Measurements from ENCODE around the gene YES1. TPM values are rescaled to one million over a fixed set of nuclear protein-coding genes. Genes with fewer than 3 reads are reported as not detected.
"Not testable (repeated sequence)": the region's sequence is repeated elsewhere in the genome, so short reads cannot be mapped to it uniquely, and the experiment has no call there.

Gene YES1
- total RNA-seq, 2 experiments from 2014 or later: 18.0 to 22.0 TPM

DNA sequence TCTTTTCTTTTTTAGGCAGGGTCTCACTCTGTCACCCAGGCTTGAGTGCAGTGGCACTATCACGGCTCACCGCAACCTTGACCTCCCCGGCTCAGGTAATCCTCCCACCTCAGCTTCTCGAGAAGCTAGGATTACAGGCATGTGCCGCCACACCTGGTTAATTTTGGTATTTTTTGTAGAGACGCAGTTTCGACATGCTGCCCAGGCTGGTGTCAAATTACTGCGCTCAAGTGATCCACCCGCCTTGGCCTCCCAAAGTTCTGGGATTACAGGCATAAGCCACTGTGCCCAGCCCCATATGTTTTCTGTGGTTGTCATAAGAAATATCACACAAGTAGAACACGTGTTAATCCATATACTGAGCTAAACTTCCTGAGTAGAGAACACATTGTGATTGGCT is 114.2 kb downstream of the YES1 start:
- POLR2A ChIA-PET: no interaction called here
- no peak overlapping the region for H3K27ac Mint-ChIP-seq
- H3K36me3 Mint-ChIP-seq: peaks cover 11% of the 10 kb centered on the region
- H3K9me3 Mint-ChIP-seq: no peaks in the 10 kb centered on the region
- no peaks in the 10 kb centered on the region for H3K27me3 Mint-ChIP-seq
- peaks cover 5% of the 10 kb centered on the region for H3K4me1 Mint-ChIP-seq
- no peak overlapping the region for H3K4me3 Mint-ChIP-seq
- DNase-seq: no peak
- no peak for ATAC-seq (ENCODE audit: low read depth)

DNA sequence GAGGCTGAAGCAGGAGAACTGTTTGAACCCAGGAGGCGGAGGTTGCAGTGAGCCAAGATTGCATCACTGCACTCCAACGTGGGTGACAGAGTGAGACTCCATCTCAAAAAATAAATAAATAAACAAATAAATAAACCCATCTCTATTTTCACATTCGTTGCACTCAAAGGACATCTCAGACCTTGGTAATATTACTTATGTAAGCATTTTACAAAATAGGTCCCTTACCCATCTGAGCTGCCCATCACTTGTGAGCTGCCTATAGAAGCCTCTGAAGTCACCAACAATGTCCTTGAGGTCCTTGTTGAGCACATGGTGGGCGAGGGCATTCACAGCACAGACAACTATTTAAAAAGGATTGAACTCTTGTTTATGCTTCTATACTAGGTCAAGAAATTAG is 115.0 kb downstream of the YES1 start:
- no peak overlapping the region for H3K27ac Mint-ChIP-seq

DNA sequence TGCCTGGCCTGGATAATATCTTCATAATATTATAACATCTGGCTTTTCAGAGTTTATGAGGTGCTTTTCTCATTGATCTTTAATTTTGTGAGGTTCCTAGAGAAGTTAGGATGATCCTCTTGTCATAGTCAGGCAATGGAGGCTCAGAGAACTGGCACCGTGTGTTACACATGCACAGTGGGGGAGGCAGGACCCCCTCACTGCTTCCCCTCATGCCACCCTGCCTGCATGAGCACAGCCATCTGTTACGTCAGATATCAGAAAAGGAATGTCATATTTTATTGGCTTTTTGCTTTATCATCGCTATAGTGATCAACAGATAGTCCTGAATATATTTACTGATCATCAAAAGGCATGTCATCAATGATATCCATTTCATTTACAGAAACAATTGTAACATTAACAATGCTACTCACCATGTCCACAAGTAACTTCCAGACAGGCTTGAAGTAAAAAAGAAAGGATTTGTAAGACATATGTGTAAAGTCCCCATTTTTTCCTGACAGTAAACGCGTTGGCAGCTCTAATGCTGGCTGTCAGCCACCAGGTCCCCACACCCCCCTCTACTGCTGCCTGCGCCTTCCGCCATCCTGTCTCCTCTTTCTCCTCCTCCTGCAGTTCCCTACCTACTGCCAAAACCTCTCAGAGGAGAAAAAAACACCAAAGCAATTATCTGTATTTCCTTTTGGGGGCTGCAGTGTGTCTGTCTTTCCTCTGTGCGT is 118.4 kb downstream of the YES1 start:
- DNase-seq (no peak), ATAC-seq (ENCODE audit: low read depth) (no peak)
- peaks cover 7% of the 10 kb centered on the region for H3K36me3 Mint-ChIP-seq
- H3K27me3 Mint-ChIP-seq: no peaks in the 10 kb centered on the region
- POLR2A ChIA-PET: no interaction called here
- H3K4me1 Mint-ChIP-seq: peaks cover 7% of the 10 kb centered on the region
- H3K4me3 Mint-ChIP-seq: no peak overlapping the region
- peak overlapping the region; percentile 9 for H3K27ac Mint-ChIP-seq
- H3K9me3 Mint-ChIP-seq: no peaks in the 10 kb centered on the region

More for the DNA sequence above, 115.0 kb downstream of the YES1 start:
- ATAC-seq (ENCODE audit: low read depth): no peak
- POLR2A ChIA-PET: no interaction called here
- H3K9me3 Mint-ChIP-seq: no peaks in the 10 kb centered on the region
- DNase-seq: no peak
- H3K4me3 Mint-ChIP-seq: no peak overlapping the region
- H3K4me1 Mint-ChIP-seq: peaks cover 7% of the 10 kb centered on the region
- H3K36me3 Mint-ChIP-seq: peaks cover 12% of the 10 kb centered on the region
- no peaks in the 10 kb centered on the region for H3K27me3 Mint-ChIP-seq

DNA sequence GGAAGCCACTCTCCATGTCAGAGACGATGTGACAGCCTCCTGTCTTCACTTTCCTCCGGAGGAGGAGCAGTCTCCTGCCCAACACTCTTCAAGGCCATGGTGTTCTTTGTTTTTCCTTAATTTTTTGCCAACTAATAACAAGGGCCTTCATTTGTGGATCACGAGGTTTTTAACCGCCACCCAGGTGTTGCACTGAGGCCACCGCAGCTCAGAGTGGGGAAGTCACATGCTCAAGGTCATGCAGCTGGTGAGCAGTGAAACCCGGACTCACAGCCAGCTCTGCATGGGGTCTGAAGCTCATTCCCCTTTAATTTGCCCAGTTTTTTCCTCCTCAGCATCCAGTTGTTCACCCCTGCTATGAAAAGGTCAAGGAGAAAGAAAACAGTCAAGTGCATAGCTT is 119.2 kb downstream of the YES1 start:
- no peaks in the 10 kb centered on the region for H3K9me3 Mint-ChIP-seq

DNA sequence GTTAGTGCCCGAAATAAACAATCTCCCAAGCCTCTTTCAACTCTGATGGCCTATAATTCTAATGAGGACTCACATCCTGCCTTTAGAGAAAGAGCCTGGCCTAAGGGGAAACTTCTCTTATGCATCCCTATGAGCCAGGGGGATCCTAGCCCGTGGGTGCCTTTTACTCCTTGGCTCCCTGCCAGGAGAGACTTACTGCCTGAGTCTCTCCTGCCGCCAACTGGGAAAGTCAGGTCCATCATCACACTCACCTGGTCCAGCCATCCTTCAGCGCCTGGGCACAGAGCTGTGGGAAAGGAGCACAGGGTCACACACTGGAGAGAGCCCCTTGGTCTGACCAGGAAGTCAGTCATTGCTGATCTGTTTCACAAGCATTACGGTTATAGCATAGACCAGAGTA is 123.7 kb downstream of the YES1 start:
- no peak for DNase-seq
- Mint-ChIP-seq H3K4me3 (no peak overlapping the region), H3K27me3 (no peaks in the 10 kb centered on the region), H3K36me3 (peaks cover 20% of the 10 kb centered on the region), H3K27ac (peak overlapping the region; percentile 21), H3K9me3 (no peaks in the 10 kb centered on the region), H3K4me1 (peaks cover 8% of the 10 kb centered on the region)
- POLR2A ChIA-PET: no interaction called here
- ATAC-seq (ENCODE audit: low read depth): no peak

More for the DNA sequence above, 119.2 kb downstream of the YES1 start:
- no peak for DNase-seq
- H3K27ac Mint-ChIP-seq: no peak overlapping the region
- H3K36me3 Mint-ChIP-seq: peaks cover 7% of the 10 kb centered on the region
- H3K27me3 Mint-ChIP-seq: no peaks in the 10 kb centered on the region
- H3K4me1 Mint-ChIP-seq: peaks cover 7% of the 10 kb centered on the region
- POLR2A ChIA-PET: interaction anchor here (0.6 to 0.7 kb wide), 2 partner anchors 38 to 72 kb away, joined by 3 to 5 read pairs; no protein-coding TSS in a partner anchor
- H3K4me3 Mint-ChIP-seq: no peak overlapping the region
- no peak for ATAC-seq (ENCODE audit: low read depth)

DNA sequence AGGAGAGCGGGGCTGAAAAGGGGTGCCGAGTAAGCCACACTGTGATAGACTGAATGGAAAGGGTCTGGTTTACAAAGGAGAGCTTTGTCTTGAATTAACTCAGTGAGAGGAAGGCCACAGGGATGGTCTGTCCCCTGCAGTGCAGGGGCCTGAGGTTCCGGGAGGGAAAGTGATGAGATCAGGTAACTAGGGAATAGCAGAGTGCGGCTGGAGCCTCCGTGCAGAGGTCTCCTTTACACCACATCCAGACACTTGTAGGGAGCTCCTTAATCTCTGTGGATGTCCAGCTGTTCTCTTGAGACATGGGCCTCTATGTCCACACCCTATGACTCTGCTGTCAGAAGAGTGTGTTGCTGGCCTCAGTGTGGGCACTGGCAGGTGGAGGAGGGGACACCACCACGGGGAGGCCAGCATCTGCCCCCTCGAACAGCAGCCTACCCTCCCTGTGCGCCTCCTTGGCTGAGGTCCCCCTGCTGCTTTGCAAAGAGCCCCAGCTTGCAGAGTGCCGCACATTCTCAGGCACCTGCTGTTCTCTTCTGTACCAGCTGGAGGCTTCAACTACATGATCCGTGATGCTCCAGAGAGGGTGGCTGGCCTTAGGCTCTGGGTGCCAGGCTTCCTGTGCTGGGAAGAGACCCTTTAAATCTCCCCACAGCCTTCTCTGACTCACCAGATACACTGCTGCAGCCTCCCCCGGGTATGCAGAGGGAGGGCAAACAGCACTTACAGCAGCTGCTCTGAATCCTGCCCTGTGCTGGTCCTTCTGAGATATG is 125.5 kb downstream of the YES1 start:
- POLR2A ChIA-PET: interaction anchor here (0.5 to 0.9 kb wide), 2 partner anchors 29 to 90 kb away, joined by 3 to 4 read pairs; partner anchors contain the start of genes CLUL1 and TYMS

DNA sequence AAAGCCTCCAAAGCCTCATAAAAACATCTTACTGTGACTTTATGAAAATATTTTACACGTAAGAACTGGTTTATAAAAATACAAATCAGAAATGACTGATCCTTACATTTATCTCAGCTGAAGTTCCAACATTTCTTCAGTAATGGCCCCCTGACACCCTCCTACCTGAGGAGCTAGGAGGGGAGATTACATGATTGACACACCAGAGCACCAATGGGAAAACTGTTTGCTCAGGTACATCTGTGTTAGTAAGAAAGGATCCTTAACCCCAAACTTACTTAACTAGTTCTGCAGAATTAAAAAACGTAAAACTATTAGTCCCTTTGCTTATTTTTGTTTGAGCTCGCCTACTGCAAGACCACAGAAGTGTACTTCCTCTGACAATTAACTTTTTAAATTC is 126.6 kb downstream of the YES1 start:
- Mint-ChIP-seq H3K27me3 (no peaks in the 10 kb centered on the region), H3K4me1 (peaks cover 18% of the 10 kb centered on the region), H3K9me3 (no peaks in the 10 kb centered on the region), H3K36me3 (peaks cover 27% of the 10 kb centered on the region), H3K27ac (no peak overlapping the region), H3K4me3 (no peak overlapping the region)
- DNase-seq (no peak), ATAC-seq (ENCODE audit: low read depth) (no peak)
- POLR2A ChIA-PET: interaction anchor here (0.9 kb wide), 1 partner anchor 27 kb away, joined by 4 read pairs; the partner anchor contains the start of gene TYMS

More for the DNA sequence above, 125.5 kb downstream of the YES1 start:
- Mint-ChIP-seq H3K4me1 (peaks cover 15% of the 10 kb centered on the region), H3K9me3 (no peaks in the 10 kb centered on the region), H3K27ac (peak overlapping the region; percentile 30), H3K36me3 (peaks cover 24% of the 10 kb centered on the region), H3K4me3 (no peak overlapping the region), H3K27me3 (no peaks in the 10 kb centered on the region)
- DNase-seq: no peak
- no peak for ATAC-seq (ENCODE audit: low read depth)

DNA sequence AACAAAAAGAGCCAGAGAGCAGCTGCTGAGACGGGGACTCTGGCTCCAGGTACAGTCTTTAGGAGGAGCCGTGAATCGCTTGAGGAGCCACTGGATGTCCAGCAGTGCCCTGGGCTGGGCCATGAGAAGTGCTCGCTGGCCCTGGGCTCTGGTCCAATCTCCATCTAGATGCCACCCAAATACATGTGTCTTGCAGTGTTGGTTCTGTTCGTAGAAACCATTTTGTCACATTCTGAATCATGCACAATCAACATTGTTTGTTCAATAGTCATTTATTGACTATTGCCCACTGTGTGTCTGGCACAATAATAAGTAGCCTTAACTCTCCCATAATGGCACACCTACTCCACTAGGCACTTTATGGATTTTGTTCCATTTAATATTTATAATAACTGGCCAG is 128.5 kb downstream of the YES1 start:
- peaks cover 35% of the 10 kb centered on the region for H3K36me3 Mint-ChIP-seq
- ATAC-seq (ENCODE audit: low read depth) (no peak), DNase-seq (no peak)
- no peak overlapping the region for H3K4me3 Mint-ChIP-seq
- no peak overlapping the region for H3K27ac Mint-ChIP-seq
- H3K4me1 Mint-ChIP-seq: peaks cover 18% of the 10 kb centered on the region
- no peaks in the 10 kb centered on the region for H3K9me3 Mint-ChIP-seq
- H3K27me3 Mint-ChIP-seq: no peaks in the 10 kb centered on the region
- POLR2A ChIA-PET: interaction anchor here (3.7 kb wide), 1 partner anchor 25 kb away, joined by 39 read pairs; the partner anchor contains the start of gene TYMS

DNA sequence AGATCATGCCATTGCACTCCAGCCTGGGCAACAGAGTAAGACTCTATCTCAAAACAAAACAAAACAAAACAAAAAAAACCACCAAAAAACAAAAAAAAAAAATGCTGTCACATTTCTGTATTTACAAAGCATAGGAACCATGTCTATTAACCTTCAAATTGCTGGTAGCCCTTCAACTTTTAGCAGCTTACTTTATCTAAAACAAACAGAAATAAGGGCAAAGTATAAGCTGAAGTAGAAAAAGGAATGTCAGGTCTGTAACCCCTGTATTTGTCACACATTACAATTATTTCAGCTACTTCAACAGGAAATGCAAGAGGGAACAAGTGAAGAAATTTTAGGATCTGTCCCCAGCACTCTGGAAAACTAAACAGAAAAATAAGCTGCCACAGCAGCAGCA is 129.2 kb downstream of the YES1 start:
- no peak for DNase-seq
- Mint-ChIP-seq H3K36me3 (peaks cover 35% of the 10 kb centered on the region), H3K4me3 (no peak overlapping the region), H3K9me3 (no peaks in the 10 kb centered on the region), H3K4me1 (peaks cover 18% of the 10 kb centered on the region), H3K27ac (peak overlapping the region; percentile 94), H3K27me3 (no peaks in the 10 kb centered on the region)
- ATAC-seq (ENCODE audit: low read depth): no peak
- POLR2A ChIA-PET: interaction anchor here (0.6 to 3.7 kb wide), 3 partner anchors 24 to 130 kb away, joined by 3 to 39 read pairs (median 5); partner anchors contain the start of gene TYMS

DNA sequence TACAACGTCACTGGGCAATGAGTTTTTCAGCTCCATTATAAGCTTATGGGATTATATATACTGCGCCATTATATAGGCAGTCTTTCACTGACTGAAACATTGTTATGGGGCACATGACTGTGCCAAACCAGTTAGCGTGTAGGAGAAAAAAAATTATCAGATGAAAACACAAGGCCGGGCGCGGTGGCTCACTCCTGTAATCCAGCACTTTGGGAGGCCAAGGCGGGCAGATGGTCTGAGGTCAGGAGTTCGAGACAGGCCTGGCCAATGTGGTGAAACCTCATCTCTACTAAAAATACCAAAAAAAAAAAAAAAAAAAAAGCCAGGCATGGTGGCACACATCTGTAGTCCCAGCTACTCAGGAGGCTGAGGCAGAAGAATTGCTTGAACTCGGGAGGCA is 129.6 kb downstream of the YES1 start:
- peaks cover 34% of the 10 kb centered on the region for H3K36me3 Mint-ChIP-seq
- DNase-seq; H3K27me3 Mint-ChIP-seq; H3K9me3 Mint-ChIP-seq; ATAC-seq (ENCODE audit: low read depth): not testable (repeated sequence)
- H3K4me1 Mint-ChIP-seq: peaks cover 18% of the 10 kb centered on the region
- H3K27ac Mint-ChIP-seq: peak overlapping the region; percentile 94
- POLR2A ChIA-PET: interaction anchor here (0.6 to 3.7 kb wide), 7 partner anchors 12 to 148 kb away, joined by 3 to 39 read pairs (median 4); partner anchors contain the start of gene TYMS
- peak overlapping the region; percentile 64 for H3K4me3 Mint-ChIP-seq

DNA sequence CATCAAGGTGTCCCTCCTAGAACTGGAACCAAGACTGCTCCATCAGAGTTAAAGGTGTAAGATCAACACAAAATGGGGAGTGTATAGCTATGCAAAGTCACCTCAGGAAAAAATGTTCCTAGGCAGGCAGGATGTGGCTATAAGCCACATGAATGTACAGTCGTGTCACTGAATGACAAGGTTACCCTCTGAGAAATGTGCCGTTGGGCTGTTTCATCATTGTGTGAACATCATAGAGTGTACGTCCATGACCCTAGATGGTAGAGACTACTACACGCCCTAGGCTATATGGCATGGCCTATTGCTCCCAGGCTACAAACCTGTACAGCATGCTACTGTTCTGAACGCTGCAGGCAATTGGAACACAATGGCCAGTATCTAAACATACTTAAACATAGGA is 130.1 kb downstream of the YES1 start:
- DNase-seq: peak; percentile 44
- Mint-ChIP-seq H3K4me3 (peak overlapping the region; percentile 72), H3K4me1 (peaks cover 18% of the 10 kb centered on the region), H3K36me3 (peaks cover 34% of the 10 kb centered on the region), H3K9me3 (no peaks in the 10 kb centered on the region), H3K27me3 (no peaks in the 10 kb centered on the region), H3K27ac (peak overlapping the region; percentile 94)
- peak; percentile 99 for ATAC-seq (ENCODE audit: low read depth)
- POLR2A ChIA-PET: interaction anchor here (0.7 to 3.7 kb wide), 7 partner anchors 11 to 148 kb away, joined by 3 to 39 read pairs (median 4); partner anchors contain the start of genes ENOSF1 and TYMS

DNA sequence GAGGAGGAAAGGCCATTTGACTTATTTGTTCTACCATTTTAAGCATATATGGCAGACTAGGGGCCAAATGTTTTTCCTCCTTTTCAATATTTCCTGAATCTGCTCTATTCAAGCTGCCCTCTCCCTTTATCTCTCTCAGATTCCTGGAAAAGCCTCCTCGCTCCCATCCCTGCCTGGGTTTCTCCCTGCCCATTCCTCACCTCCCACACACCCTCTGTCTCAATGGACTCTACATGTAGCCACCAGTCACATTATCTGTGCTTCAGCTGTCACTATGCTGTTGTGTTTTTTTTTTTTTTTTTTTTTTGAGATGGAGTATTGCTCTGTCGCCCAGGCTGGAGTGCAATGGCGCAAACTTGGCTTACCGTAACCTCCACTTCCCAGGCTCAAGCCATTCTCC is 131.7 kb downstream of the YES1 start:
- ATAC-seq (ENCODE audit: low read depth): no peak
- peak overlapping the region; percentile 82 for H3K27ac Mint-ChIP-seq
- H3K27me3 Mint-ChIP-seq: no peaks in the 10 kb centered on the region
- peaks cover 30% of the 10 kb centered on the region for H3K36me3 Mint-ChIP-seq
- peaks cover 16% of the 10 kb centered on the region for H3K4me1 Mint-ChIP-seq
- H3K9me3 Mint-ChIP-seq: no peaks in the 10 kb centered on the region
- no peak overlapping the region for H3K4me3 Mint-ChIP-seq
- DNase-seq: no peak
- POLR2A ChIA-PET: interaction anchor here (0.7 to 3.7 kb wide), 4 partner anchors 10 to 242 kb away, joined by 3 to 39 read pairs (median 4); partner anchors contain the start of gene TYMS

DNA sequence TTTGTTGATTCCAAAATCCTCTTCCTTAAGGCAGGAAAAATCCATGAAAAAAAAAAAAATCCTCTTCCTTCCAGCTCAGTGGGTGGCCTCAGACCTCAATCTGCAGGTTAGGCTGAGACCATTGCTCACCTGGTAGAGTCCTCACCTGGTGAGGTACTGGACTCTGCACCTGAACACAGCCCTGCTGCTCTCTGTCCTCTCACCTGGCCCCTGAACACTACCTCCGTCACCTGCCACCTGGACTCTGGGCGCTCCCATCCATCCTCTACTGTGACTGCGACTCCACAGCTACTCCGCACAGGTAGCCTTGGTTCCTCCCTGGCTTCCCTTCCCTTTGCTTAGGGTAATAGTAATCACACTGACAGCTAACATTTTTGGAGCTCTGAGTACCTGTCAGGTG is 132.5 kb downstream of the YES1 start:
- POLR2A ChIA-PET: interaction anchor here (0.7 to 1.9 kb wide), 2 partner anchors 21 to 568 kb away, joined by 4 to 6 read pairs; no protein-coding TSS in a partner anchor
- no peak overlapping the region for H3K27ac Mint-ChIP-seq

More for the DNA sequence above, 132.5 kb downstream of the YES1 start:
- H3K4me3 Mint-ChIP-seq: no peak overlapping the region
- DNase-seq (no peak), ATAC-seq (ENCODE audit: low read depth) (no peak)
- H3K27me3 Mint-ChIP-seq: no peaks in the 10 kb centered on the region
- H3K9me3 Mint-ChIP-seq: no peaks in the 10 kb centered on the region
- peaks cover 19% of the 10 kb centered on the region for H3K4me1 Mint-ChIP-seq
- peaks cover 27% of the 10 kb centered on the region for H3K36me3 Mint-ChIP-seq
